ENCODE measurements around the gene CLDN11.

GRCh38 chr3:170391108-170391507, 27.6 kb upstream of the CLDN11 start:
- TF ChIP-seq POLR2AphosphoS5 (IDR thresholded peaks at IDR 0.05; ENCODE audit: borderline replicate concordance, low read depth, low read length) = no peak
- TF ChIP-seq EZH2 (IDR thresholded peaks at IDR 0.05) = no peak

Measured in SK-N-MC (cell line).